Panc1 (cell line): Measurements from ENCODE around the gene CSF3R.

Source experiments
- POLR2AphosphoS5 ChIP-seq: IDR thresholded peaks from 2 replicates; pipeline ENCODE4 v1.6.1; 2012; ENCODE audit warnings: mild to moderate bottlenecking, low read depth, low read length, moderate library complexity
- TF ChIP-seq, protein P1 (sequence below): fragments of 450-650 bp; IDR thresholded peaks from 2 replicates; pipeline ENCODE4 v1.5.1; 2017; ENCODE audit warnings: mild to moderate bottlenecking
- TF ChIP-seq, protein P2 (sequence below), 2 experiments: IDR thresholded peaks; 2 replicates each; pipeline ENCODE4 v1.6.1; 2011 to 2012; ENCODE audit warnings: low read depth in 2 of 2, control low read depth in 1 of 2, low read length in 1 of 2, mild to moderate bottlenecking in 1 of 2, moderate library complexity in 1 of 2; ENCODE audit not compliant: insufficient read depth in 1 of 2

DNA sequence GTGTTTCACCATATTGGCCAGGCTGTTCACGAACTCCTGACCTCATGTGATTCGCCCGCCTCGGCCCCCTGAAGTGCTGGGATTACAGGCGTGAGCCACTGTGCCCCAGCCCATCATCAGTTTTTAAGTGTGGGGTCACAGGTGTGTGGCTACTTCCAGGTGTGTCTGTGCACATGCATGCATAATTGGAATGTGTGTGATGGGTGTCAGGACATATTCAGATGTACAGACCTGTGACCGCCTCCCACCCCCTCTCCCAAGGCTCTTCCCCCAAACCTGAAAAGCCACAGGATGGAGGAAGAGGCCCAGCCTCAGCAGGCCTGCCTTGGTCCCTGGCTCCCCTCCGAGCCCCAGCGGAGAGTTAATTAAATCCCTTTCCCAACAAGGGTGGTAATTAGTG is 37.3 kb upstream of the CSF3R start:
- TF ChIP-seq, protein P1, sequence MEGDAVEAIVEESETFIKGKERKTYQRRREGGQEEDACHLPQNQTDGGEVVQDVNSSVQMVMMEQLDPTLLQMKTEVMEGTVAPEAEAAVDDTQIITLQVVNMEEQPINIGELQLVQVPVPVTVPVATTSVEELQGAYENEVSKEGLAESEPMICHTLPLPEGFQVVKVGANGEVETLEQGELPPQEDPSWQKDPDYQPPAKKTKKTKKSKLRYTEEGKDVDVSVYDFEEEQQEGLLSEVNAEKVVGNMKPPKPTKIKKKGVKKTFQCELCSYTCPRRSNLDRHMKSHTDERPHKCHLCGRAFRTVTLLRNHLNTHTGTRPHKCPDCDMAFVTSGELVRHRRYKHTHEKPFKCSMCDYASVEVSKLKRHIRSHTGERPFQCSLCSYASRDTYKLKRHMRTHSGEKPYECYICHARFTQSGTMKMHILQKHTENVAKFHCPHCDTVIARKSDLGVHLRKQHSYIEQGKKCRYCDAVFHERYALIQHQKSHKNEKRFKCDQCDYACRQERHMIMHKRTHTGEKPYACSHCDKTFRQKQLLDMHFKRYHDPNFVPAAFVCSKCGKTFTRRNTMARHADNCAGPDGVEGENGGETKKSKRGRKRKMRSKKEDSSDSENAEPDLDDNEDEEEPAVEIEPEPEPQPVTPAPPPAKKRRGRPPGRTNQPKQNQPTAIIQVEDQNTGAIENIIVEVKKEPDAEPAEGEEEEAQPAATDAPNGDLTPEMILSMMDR = no peak
- TF ChIP-seq, protein P2, sequence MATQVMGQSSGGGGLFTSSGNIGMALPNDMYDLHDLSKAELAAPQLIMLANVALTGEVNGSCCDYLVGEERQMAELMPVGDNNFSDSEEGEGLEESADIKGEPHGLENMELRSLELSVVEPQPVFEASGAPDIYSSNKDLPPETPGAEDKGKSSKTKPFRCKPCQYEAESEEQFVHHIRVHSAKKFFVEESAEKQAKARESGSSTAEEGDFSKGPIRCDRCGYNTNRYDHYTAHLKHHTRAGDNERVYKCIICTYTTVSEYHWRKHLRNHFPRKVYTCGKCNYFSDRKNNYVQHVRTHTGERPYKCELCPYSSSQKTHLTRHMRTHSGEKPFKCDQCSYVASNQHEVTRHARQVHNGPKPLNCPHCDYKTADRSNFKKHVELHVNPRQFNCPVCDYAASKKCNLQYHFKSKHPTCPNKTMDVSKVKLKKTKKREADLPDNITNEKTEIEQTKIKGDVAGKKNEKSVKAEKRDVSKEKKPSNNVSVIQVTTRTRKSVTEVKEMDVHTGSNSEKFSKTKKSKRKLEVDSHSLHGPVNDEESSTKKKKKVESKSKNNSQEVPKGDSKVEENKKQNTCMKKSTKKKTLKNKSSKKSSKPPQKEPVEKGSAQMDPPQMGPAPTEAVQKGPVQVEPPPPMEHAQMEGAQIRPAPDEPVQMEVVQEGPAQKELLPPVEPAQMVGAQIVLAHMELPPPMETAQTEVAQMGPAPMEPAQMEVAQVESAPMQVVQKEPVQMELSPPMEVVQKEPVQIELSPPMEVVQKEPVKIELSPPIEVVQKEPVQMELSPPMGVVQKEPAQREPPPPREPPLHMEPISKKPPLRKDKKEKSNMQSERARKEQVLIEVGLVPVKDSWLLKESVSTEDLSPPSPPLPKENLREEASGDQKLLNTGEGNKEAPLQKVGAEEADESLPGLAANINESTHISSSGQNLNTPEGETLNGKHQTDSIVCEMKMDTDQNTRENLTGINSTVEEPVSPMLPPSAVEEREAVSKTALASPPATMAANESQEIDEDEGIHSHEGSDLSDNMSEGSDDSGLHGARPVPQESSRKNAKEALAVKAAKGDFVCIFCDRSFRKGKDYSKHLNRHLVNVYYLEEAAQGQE (IDR thresholded peaks at IDR 0.05; ENCODE audit: insufficient read depth in 1 of 2, low read depth in 2 of 2, low read length in 1 of 2) = no peak
- no peak for TF ChIP-seq POLR2AphosphoS5
